KMS-11 (cell line): ENCODE measurements around the gene RFTN1.

Experiments used
- H2AFZ ChIP-seq: fragments of 200-600 bp; sonication (generic); 2 replicates; pipeline ENCODE4 v1.6.1; 2016; ENCODE audit warnings: antibody characterized with exemption, mixed run types, low read depth
- H3K27ac ChIP-seq: fragments of 200-600 bp; sonication (generic); 2 replicates; pipeline ENCODE4 v1.6.1; 2016; ENCODE audit warnings: mild to moderate bottlenecking, mixed run types
- H3K27me3 ChIP-seq: fragments of 200-600 bp; sonication (generic); 2 replicates; pipeline ENCODE4 v1.6.1; 2017; ENCODE audit warnings: mild to moderate bottlenecking, low read depth, mixed run types, moderate library complexity; ENCODE audit not compliant: insufficient read depth
- H3K36me3 ChIP-seq: fragments of 200-600 bp; sonication (generic); 2 replicates; pipeline ENCODE4 v1.6.1; 2017; ENCODE audit warnings: mild to moderate bottlenecking, mixed run types; ENCODE audit not compliant: insufficient read depth
- H3K4me1 ChIP-seq: fragments of 200-600 bp; sonication (generic); 2 replicates; pipeline ENCODE4 v1.6.1; 2016; ENCODE audit warnings: mild to moderate bottlenecking, low read depth, mixed run types; ENCODE audit not compliant: poor library complexity, severe bottlenecking
- H3K4me2 ChIP-seq: fragments of 200-600 bp; sonication (generic); 2 replicates; pipeline ENCODE4 v1.7.0; 2016; ENCODE audit warnings: mild to moderate bottlenecking, mixed run types
- H3K4me3 ChIP-seq: fragments of 200-600 bp; sonication (generic); IDR thresholded peaks from 2 replicates; pipeline ENCODE4 v1.6.1; 2017; ENCODE audit warnings: low read depth, low read length, mixed read lengths; ENCODE audit not compliant: insufficient read depth
- H3K79me2 ChIP-seq: fragments of 200-600 bp; sonication (generic); 2 replicates; pipeline ENCODE4 v1.6.1; 2016; ENCODE audit warnings: low read depth, mixed run types; ENCODE audit not compliant: insufficient read depth
- H3K9ac ChIP-seq: fragments of 200-600 bp; sonication (generic); 2 replicates; pipeline ENCODE4 v1.6.1; 2016; ENCODE audit warnings: mild to moderate bottlenecking, mixed run types
- H4K20me1 ChIP-seq: fragments of 200-600 bp; sonication (generic); 2 replicates; pipeline ENCODE4 v1.6.1; 2016; ENCODE audit warnings: mild to moderate bottlenecking, mixed run types; ENCODE audit not compliant: insufficient read depth
- CTCF ChIP-seq: fragments of 200-600 bp; sonication (generic); conservative IDR thresholded peaks from 2 replicates; pipeline ENCODE4 v1.6.1; 2017; ENCODE audit warnings: low read depth, mild to moderate bottlenecking, antibody characterized with exemption, low read length, moderate library complexity, mixed read lengths

The RFTN1 gene

GRCh38 chr3:16419640-16420241 lies 93.8 kb downstream of the RFTN1 start:
- Histone ChIP-seq H3K4me2 (no peak overlapping the region), H3K79me2 (no peaks in the 10 kb centered on the region), H2AFZ (no peak overlapping the region)

DNA sequence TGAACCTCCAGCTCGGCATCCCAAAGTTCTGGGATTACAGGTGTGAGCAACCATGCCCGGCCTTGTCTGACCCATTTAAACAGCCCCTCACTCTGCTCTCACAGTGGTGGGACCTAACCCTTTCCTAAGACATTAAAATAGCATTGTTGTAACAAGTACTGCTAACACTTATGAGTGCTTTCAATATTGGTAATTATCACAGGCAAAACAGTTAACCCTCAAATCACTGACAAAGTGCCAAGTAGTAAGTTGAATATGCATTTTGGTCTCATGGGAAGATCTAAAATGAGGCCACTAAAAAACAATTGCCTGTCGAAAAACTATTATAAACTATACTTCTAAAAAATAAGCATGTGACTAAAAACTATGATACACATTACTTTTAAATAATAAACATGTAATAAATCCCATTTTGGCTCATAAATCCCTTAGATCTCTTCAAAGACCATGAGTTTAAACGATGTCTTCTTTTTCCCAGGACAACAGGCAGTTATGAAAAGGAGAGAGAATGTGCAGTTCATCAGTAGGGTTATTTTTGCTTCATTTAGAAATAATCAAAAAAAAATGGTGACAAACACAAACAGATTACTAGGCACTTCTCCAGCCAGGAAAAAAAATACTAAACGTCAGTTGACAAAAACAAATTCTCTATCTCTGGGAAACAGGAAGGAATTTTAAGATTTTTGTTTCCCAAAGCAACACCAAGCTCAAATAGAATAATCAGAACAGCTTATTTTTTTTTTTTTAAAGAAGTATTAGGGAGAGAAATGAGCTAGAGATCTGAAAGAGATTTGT lies 95.4 kb downstream of the RFTN1 start:
- Histone ChIP-seq H3K4me1 (no peaks in the 10 kb centered on the region), H3K4me3 (no peak overlapping the region), H3K27ac (no peak overlapping the region), H4K20me1 (no peaks in the 10 kb centered on the region), H2AFZ (no peak overlapping the region), H3K4me2 (no peak overlapping the region), H3K79me2 (no peaks in the 10 kb centered on the region), H3K36me3 (no peaks in the 10 kb centered on the region), H3K27me3 (no peaks in the 10 kb centered on the region), H3K9ac (no peak overlapping the region)
- TF ChIP-seq CTCF, result no peak

More at GRCh38 chr3:16419640-16420241, 93.8 kb downstream of the RFTN1 start:
- H3K4me1 ChIP-seq, result no peaks in the 10 kb centered on the region
- H3K9ac ChIP-seq, result no peak overlapping the region
- no peak overlapping the region for H3K4me3 ChIP-seq
- TF ChIP-seq CTCF, result no peak
- H4K20me1 ChIP-seq, result no peaks in the 10 kb centered on the region
- no peaks in the 10 kb centered on the region for H3K36me3 ChIP-seq
- H3K27me3 ChIP-seq, result no peaks in the 10 kb centered on the region
- no peak overlapping the region for H3K27ac ChIP-seq

DNA sequence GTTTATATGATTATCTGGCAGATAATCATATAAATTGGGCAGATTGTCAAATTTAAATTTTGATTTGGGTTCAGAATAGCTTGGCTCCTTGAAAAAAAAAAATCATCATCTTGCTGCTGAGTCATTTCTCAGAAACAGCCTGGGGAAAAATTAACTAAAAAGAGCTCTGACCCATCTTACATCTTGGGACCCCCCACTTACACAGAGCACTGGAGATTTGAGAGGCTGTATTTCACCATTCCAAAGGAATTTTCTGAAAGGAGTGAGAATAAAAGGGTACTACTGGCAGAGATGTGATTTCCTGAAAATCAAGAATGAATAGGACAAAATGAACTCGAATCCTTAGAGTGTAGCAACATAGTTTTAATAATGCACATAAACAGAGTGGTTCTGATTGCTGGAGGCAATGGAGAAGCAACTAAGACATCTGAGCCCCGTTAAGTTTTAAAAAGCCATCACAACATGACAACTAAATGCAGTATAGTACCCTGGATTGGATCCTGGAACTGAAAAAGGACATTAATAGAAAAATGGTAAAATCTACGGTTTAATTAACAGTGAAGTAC lies 97.5 kb downstream of the RFTN1 start:
- Histone ChIP-seq H4K20me1 (no peaks in the 10 kb centered on the region), H3K9ac (no peak overlapping the region), H3K36me3 (no peaks in the 10 kb centered on the region), H3K4me1 (no peaks in the 10 kb centered on the region), H3K27ac (no peak overlapping the region), H3K4me2 (no peak overlapping the region), H3K79me2 (no peaks in the 10 kb centered on the region), H2AFZ (no peak overlapping the region), H3K4me3 (no peak overlapping the region), H3K27me3 (no peaks in the 10 kb centered on the region)
- no peak for TF ChIP-seq CTCF

GRCh38 chr3:16413321-16413720 lies 100.2 kb downstream of the RFTN1 start:
- Histone ChIP-seq H2AFZ (no peak overlapping the region), H3K4me1 (no peaks in the 10 kb centered on the region), H3K4me3 (no peak overlapping the region), H3K4me2 (no peak overlapping the region), H3K79me2 (no peaks in the 10 kb centered on the region), H3K27me3 (no peaks in the 10 kb centered on the region), H3K27ac (no peak overlapping the region), H3K9ac (no peak overlapping the region), H4K20me1 (no peaks in the 10 kb centered on the region), H3K36me3 (no peaks in the 10 kb centered on the region)
- no peak for TF ChIP-seq CTCF
